WERI-Rb-1 (cell line): ENCODE measurements around the gene TAS1R2.

ENCODE experiments used
- DNase-seq: peaks from one replicate; pipeline ENCODE4 v3.0.0-alpha.2; 2020
- H3K27ac ChIP-seq: fragments of 250-450 bp; sonication (Bioruptor Pico); 2 replicates; pipeline ENCODE4 v1.5.1; 2020; ENCODE audit warnings: mild to moderate bottlenecking, moderate library complexity
- H3K27me3 ChIP-seq: fragments of 250-450 bp; sonication (Bioruptor Pico); 2 replicates; pipeline ENCODE4 v1.5.1; 2021; ENCODE audit warnings: mild to moderate bottlenecking, low read depth, moderate library complexity; ENCODE audit not compliant: insufficient read depth, severe bottlenecking
- H3K36me3 ChIP-seq: fragments of 250-450 bp; sonication (Bioruptor Pico); 2 replicates; pipeline ENCODE4 v1.5.1; 2020; ENCODE audit warnings: mild to moderate bottlenecking, moderate library complexity
- H3K4me3 ChIP-seq: 2 replicates; pipeline ENCODE4 v1.5.1; 2011; ENCODE audit warnings: low read depth, mild to moderate bottlenecking, control low read depth, low read length
- H3K9me3 ChIP-seq: fragments of 250-450 bp; sonication (Bioruptor Pico); 2 replicates; pipeline ENCODE4 v1.5.1; 2021; ENCODE audit warnings: mild to moderate bottlenecking, moderate library complexity; ENCODE audit not compliant: severe bottlenecking
- TF ChIP-seq, protein P1 (sequence below): IDR thresholded peaks from 2 replicates; pipeline ENCODE4 v1.5.1; 2011; ENCODE audit warnings: low read depth, mild to moderate bottlenecking, control low read depth, inconsistent platforms, low read length

Gene TAS1R2

DNA sequence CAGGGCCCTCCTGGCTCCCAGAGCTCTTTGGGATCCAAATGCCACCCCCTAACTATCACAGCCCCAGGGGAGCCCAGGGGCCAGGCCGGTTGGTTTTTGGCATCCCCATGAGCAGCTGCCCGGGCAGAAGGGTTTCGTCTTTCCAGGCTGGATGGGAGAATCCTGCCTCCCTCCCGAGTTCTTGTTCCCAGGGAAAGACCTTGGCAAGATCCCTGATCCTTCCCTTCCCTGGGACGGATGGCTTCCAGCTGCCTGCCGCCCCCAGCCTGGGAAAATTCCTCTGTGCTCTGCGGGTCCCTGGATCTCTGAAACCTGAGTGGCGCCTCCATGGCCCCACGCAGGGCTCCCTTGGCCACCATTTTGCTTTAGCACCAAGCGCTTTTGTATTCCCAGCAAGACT lies 55.6 kb downstream of the TAS1R2 start:
- Histone ChIP-seq H3K4me3 (no peak overlapping the region), H3K27ac (no peak overlapping the region), H3K9me3 (no peaks in the 10 kb centered on the region), H3K36me3 (no peaks in the 10 kb centered on the region), H3K27me3 (no peaks in the 10 kb centered on the region)
- DNase-seq: no peak
- TF ChIP-seq, protein P1, sequence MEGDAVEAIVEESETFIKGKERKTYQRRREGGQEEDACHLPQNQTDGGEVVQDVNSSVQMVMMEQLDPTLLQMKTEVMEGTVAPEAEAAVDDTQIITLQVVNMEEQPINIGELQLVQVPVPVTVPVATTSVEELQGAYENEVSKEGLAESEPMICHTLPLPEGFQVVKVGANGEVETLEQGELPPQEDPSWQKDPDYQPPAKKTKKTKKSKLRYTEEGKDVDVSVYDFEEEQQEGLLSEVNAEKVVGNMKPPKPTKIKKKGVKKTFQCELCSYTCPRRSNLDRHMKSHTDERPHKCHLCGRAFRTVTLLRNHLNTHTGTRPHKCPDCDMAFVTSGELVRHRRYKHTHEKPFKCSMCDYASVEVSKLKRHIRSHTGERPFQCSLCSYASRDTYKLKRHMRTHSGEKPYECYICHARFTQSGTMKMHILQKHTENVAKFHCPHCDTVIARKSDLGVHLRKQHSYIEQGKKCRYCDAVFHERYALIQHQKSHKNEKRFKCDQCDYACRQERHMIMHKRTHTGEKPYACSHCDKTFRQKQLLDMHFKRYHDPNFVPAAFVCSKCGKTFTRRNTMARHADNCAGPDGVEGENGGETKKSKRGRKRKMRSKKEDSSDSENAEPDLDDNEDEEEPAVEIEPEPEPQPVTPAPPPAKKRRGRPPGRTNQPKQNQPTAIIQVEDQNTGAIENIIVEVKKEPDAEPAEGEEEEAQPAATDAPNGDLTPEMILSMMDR: no peak

DNA sequence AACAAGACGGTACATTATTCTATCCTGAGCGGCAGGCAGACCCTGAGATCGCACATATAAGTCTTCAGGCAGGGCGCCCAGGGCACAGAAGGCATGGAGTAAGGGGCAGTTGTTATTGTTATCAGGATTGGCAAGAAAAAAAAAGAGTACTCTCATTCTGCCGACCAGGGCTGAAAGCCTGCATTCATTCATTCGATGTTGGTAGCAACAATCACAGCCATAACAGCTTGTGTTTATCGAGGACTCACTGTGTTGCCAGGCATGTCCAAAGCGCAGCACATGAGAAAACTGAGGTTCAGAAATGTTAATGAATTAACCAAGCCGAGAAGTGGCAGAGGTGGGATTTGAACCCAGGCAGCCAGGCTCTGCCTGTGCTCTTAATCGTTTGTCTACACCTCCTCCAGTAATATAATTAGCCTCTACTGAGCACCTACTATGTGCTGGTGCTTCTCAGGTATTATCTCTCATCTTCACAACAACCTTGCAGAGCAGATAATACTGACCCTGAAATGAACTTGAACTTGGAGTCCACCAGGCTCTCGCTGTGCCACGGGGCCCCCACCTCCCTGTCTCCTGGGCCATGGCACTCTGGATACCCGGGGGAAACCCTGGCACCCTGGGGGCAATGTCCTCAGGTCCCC lies 56.2 kb downstream of the TAS1R2 start:
- no peak overlapping the region for H3K4me3 ChIP-seq
- H3K36me3 ChIP-seq: no peaks in the 10 kb centered on the region
- no peaks in the 10 kb centered on the region for H3K9me3 ChIP-seq
- TF ChIP-seq, protein P1: no peak
- no peaks in the 10 kb centered on the region for H3K27me3 ChIP-seq
- H3K27ac ChIP-seq: no peak overlapping the region
- DNase-seq: no peak

DNA sequence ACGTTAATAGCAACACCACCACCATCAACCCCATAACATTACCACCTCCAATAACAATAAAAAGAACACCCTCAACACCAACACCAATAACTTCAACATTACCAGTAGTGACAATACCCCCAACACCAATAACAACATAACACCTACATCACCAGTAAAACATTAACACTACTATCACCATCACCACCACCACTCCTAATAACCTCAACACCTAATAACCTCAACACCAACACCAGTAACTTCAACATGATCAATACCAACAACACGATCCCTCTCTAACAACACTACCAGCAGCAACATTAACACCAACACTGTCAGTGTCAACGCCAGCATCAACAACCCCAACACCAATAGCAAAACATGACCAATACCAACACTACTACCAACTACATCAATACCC lies 57.2 kb downstream of the TAS1R2 start:
- Histone ChIP-seq H3K36me3 (no peaks in the 10 kb centered on the region), H3K4me3 (no peak overlapping the region), H3K27me3 (no peaks in the 10 kb centered on the region), H3K27ac (no peak overlapping the region), H3K9me3 (no peaks in the 10 kb centered on the region)
- TF ChIP-seq, protein P1: no peak
- DNase-seq: no peak

DNA sequence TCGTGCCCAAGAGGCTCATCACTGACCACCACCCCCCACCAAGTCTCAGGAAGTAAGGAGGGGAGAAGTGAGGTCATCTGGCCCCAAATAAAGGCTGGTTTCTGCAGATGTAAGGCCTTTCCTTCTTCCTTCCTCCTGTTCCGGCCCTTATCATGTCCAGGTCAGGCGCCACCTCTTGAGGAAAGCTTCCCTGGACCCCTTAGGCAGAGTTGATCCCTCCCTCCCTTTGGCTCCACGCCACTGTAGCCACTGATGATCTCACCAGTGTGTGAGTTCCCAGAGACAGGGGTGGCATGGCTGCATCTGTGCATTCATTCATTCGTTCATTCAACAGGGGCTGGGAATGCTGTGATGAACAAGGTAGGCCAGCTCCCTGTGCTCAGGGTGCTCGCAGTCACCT lies 59.2 kb downstream of the TAS1R2 start:
- Histone ChIP-seq H3K4me3 (no peak overlapping the region), H3K27me3 (no peaks in the 10 kb centered on the region), H3K27ac (no peak overlapping the region), H3K9me3 (no peaks in the 10 kb centered on the region), H3K36me3 (no peaks in the 10 kb centered on the region)
- no peak for DNase-seq
- TF ChIP-seq, protein P1: no peak

DNA sequence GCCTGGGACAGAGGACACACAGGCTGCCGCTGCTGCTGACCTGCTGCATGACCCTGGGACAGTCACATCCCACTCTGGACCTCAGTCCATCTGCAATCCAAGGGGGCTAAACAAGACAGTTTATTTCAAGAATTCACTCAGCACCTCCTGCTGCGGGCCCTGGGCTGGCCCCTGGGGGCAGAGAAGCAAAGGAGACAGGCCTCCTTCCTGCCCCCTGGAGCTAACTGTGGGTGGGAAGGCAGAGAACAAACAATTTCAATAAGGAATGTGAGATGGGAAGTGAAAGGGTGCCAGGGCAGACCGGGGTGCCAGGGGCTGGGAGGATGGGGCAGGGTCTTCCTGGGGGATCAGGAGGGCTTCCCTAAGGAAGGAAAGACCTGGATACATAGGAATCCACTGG lies 60.0 kb downstream of the TAS1R2 start:
- Histone ChIP-seq H3K27me3 (no peaks in the 10 kb centered on the region), H3K4me3 (no peak overlapping the region), H3K9me3 (no peaks in the 10 kb centered on the region), H3K36me3 (no peaks in the 10 kb centered on the region), H3K27ac (no peak overlapping the region)
- no peak for DNase-seq
- TF ChIP-seq, protein P1: no peak

DNA sequence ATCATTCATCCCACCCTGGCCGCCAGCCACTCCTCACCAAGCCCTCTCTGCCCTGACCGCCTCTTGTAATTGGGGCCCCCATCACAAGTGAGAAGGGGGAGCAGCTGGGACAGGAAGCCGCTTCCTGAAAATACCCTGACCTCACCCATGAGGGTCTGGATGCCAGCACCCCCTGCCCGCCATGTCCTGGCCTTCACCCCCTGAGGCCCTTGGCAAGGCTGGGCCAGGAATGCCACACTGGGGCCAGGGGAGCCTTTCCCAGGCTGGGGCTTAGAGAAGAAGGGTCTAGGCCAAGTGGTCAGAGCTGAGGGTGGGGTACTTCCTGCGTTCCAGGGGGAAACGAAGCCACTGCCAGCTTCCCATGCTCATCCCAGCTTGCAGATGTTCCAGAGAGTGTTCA lies 60.5 kb downstream of the TAS1R2 start:
- H3K27ac ChIP-seq: no peak overlapping the region
- DNase-seq: no peak
- H3K27me3 ChIP-seq: no peaks in the 10 kb centered on the region
- no peaks in the 10 kb centered on the region for H3K36me3 ChIP-seq
- H3K9me3 ChIP-seq: no peaks in the 10 kb centered on the region
- H3K4me3 ChIP-seq: no peak overlapping the region
- TF ChIP-seq, protein P1: no peak
